Osteoblast (primary cell): ENCODE data around the gene COL1A1. TPM values are rescaled to one million over a fixed set of nuclear protein-coding genes. Genes with fewer than 3 reads are reported as not detected.

Experiments used
- DNase-seq: peaks from one replicate; pipeline ENCODE4 v3.0.0; 2011; ENCODE audit warnings: low spot score, mixed read lengths; ENCODE audit not compliant: insufficient read length; ENCODE audit errors: missing footprints
- H2AFZ ChIP-seq: 2 replicates; pipeline ENCODE4 v1.6.0; 2011; ENCODE audit warnings: mild to moderate bottlenecking, low read length
- H3K27ac ChIP-seq: 2 replicates; pipeline ENCODE4 v1.5.1; 2011; ENCODE audit warnings: mild to moderate bottlenecking, low read depth, low read length, moderate library complexity
- H3K27me3 ChIP-seq: 2 replicates; pipeline ENCODE4 v1.6.0; 2012; ENCODE audit warnings: mild to moderate bottlenecking, control low read depth, inconsistent platforms, low read length, moderate library complexity; ENCODE audit not compliant: insufficient read depth
- H3K36me3 ChIP-seq: 2 replicates; pipeline ENCODE4 v1.5.1; 2011; ENCODE audit warnings: mild to moderate bottlenecking, low read length, control low read depth, moderate library complexity; ENCODE audit not compliant: insufficient read depth
- H3K4me1 ChIP-seq: 2 replicates; pipeline ENCODE4 v1.5.1; 2011; ENCODE audit warnings: mild to moderate bottlenecking, low read length, control low read depth, moderate library complexity; ENCODE audit not compliant: insufficient read depth
- H3K4me2 ChIP-seq: 2 replicates; pipeline ENCODE4 v1.6.0; 2011; ENCODE audit warnings: mild to moderate bottlenecking, low read length; ENCODE audit not compliant: insufficient read depth
- H3K4me3 ChIP-seq: fragments of 200-600 bp; sonication (generic); 3 replicates; pipeline ENCODE4 v1.5.1; 2012; ENCODE audit warnings: mild to moderate bottlenecking, low read length, inconsistent platforms; ENCODE audit not compliant: insufficient read depth
- H3K79me2 ChIP-seq: 2 replicates; pipeline ENCODE4 v1.6.0; 2012; ENCODE audit warnings: mild to moderate bottlenecking, low read length, control low read depth, inconsistent platforms; ENCODE audit not compliant: insufficient read depth
- H3K9me3 ChIP-seq: 2 replicates; pipeline ENCODE4 v1.5.1; 2011; ENCODE audit warnings: low read depth, low read length, control low read depth
- H4K20me1 ChIP-seq: 2 replicates; pipeline ENCODE4 v1.6.0; 2012; ENCODE audit warnings: mild to moderate bottlenecking, low read length, control low read depth; ENCODE audit not compliant: insufficient read depth
- CTCF ChIP-seq: IDR thresholded peaks from 2 replicates; pipeline ENCODE4 v1.5.1; 2011; ENCODE audit warnings: mild to moderate bottlenecking, low read depth, low read length, moderate library complexity; ENCODE audit errors: extremely low read depth
- total RNA-seq: library from RNA; depleted of rRNA; stranded (reverse); fragments of >200 nt; gene quantifications from 2 replicates; pipeline ENCODE4 v1.2.3, GENCODE V29; 2012

The COL1A1 gene
- total RNA-seq, 1 donor, result 8,987 TPM

- no peak overlapping the region for H3K4me3 ChIP-seq
- no peaks in the 10 kb centered on the region for H3K27me3 ChIP-seq
- DNase-seq, result peak; percentile 66
- H3K4me1 ChIP-seq, result peaks cover 48% of the 10 kb centered on the region
- no peak overlapping the region for H3K4me2 ChIP-seq
- H4K20me1 ChIP-seq, result no peaks in the 10 kb centered on the region
- no peaks in the 10 kb centered on the region for H3K9me3 ChIP-seq
- no peaks in the 10 kb centered on the region for H3K79me2 ChIP-seq
- peak overlapping the region; percentile 97 for H3K27ac ChIP-seq
- no peak for TF ChIP-seq CTCF
- H3K36me3 ChIP-seq, result peaks cover 13% of the 10 kb centered on the region
- no peak overlapping the region for H2AFZ ChIP-seq
Observed at GRCh38 chr17:50175035-50175807, 26.2 kb downstream of the COL1A1 start.

DNA sequence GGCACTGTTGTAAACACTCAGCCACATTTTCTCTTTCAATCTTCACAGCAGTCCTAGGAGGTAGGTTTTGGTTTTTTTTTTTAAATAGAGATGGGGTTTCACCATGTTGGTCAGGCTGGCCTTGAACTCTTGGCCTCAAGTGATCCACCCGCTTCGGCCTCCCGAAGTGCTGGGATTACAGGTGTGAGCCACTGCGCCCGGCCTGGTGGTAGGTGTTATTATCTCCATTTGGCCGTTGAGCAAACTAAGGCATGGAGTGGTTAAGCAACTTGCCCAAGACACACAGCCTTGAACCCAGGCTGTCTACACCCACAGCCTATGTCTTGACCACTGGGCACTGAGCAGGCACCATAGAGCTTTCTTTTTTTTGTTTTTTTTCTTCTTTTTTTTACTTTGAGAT lies 27.0 kb downstream of the COL1A1 start:
- Histone ChIP-seq H4K20me1 (no peaks in the 10 kb centered on the region), H3K79me2 (no peaks in the 10 kb centered on the region), H3K36me3 (peaks cover 13% of the 10 kb centered on the region), H3K4me3 (no peak overlapping the region), H2AFZ (no peak overlapping the region), H3K4me1 (peaks cover 41% of the 10 kb centered on the region), H3K27me3 (no peaks in the 10 kb centered on the region), H3K9me3 (no peaks in the 10 kb centered on the region), H3K27ac (peak overlapping the region; percentile 98), H3K4me2 (no peak overlapping the region)
- no peak for TF ChIP-seq CTCF
- DNase-seq, result no peak

DNA sequence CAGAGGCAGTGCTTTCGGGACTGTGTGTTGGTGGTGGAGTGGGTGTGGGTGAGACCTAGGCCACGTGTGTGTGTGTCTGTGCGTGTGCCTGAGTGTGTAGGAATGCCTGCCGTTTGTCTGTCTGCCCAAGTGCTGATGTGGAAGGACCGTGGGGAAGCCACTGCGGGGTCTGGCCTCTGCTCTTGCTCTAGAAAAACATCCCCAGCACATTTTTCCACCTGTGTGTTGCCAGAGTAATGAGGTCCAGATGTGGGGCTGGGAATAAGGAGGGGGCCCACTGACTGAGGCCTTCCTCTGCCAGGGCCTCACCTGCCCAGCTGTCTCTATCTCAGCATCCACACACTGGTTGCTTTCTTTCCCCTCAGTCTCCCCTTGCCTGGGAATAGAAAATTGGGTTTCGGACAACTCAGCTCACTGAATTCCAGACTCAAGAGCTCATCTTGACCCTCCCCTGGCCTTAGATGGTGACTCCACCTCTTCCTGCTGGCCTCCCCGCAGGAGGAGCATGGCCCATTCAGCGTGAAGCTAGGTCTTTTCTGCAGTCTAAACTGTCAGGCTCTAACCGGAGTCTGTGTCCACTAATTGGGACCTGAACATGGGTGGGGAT lies 28.0 kb downstream of the COL1A1 start:
- TF ChIP-seq CTCF, result no peak
- Histone ChIP-seq H3K9me3 (no peaks in the 10 kb centered on the region), H3K4me3 (no peak overlapping the region), H2AFZ (peak overlapping the region; percentile 18), H3K4me1 (peaks cover 34% of the 10 kb centered on the region), H3K36me3 (peaks cover 13% of the 10 kb centered on the region), H3K27ac (peak overlapping the region; percentile 98), H3K27me3 (no peaks in the 10 kb centered on the region), H4K20me1 (no peaks in the 10 kb centered on the region), H3K4me2 (peak overlapping the region; percentile 44), H3K79me2 (no peaks in the 10 kb centered on the region)
- DNase-seq, result peak; percentile 98

GRCh38 chr17:50172936-50173334 lies 28.5 kb downstream of the COL1A1 start:
- Histone ChIP-seq H3K27ac (peak overlapping the region; percentile 98), H3K4me1 (peaks cover 29% of the 10 kb centered on the region), H2AFZ (peak overlapping the region; percentile 18), H4K20me1 (no peaks in the 10 kb centered on the region), H3K27me3 (no peaks in the 10 kb centered on the region), H3K9me3 (no peaks in the 10 kb centered on the region), H3K36me3 (peaks cover 13% of the 10 kb centered on the region), H3K4me2 (peak overlapping the region; percentile 44), H3K4me3 (no peak overlapping the region), H3K79me2 (no peaks in the 10 kb centered on the region)
- no peak for TF ChIP-seq CTCF
- no peak for DNase-seq
